Measurements from ENCODE around the gene LAD1.

GRCh38 chr1:201393076-201393475, 6.0 kb downstream of the LAD1 start:
- TF ChIP-seq CTCF (IDR thresholded peaks at IDR 0.05) (no peak), EZH2 (IDR thresholded peaks at IDR 0.05; ENCODE audit: borderline replicate concordance, insufficient read depth, low read depth, low read length, poor library complexity, severe bottlenecking) (no peak)

Data from B cell (primary cell).